Activated CD4-positive, alpha-beta memory T cell treated with anti-CD3 and anti-CD28 coated beads for 36 hours (primary cell): ENCODE data around the gene PDLIM5. TPM values are rescaled to one million over a fixed set of nuclear protein-coding genes. Genes with fewer than 3 reads are reported as not detected.
"Not testable (repeated sequence)": the region's sequence is repeated elsewhere in the genome, so short reads cannot be mapped to it uniquely, and the experiment has no call there.

Source experiments
- CTCF ChIA-PET: fragments of 350-600 bp; sonication (Branson Sonifier 250); formaldehyde crosslinking; loops from one replicate; lab custom pipeline; 2021; ENCODE audit warnings: antibody characterized with exemption, inconsistent platforms; lab: Charles Lee
- POLR2A ChIA-PET: fragments of 350-600 bp; sonication (Branson Sonifier 250); formaldehyde crosslinking; loops from one replicate; lab custom pipeline; 2021; ENCODE audit warnings: antibody characterized with exemption; lab: Charles Lee
- DNase-seq: peaks from one replicate; pipeline ENCODE4 v3.0.0-alpha.2; 2020
- H3K27ac Mint-ChIP-seq: one replicate; pipeline ENCODE4 v1.8.0; 2021; ENCODE audit warnings: mixed read lengths
- H3K27me3 Mint-ChIP-seq: one replicate; pipeline ENCODE4 v1.8.0; 2021; ENCODE audit warnings: mixed read lengths
- H3K36me3 Mint-ChIP-seq: one replicate; pipeline ENCODE4 v1.8.0; 2021; ENCODE audit warnings: mixed read lengths
- H3K4me1 Mint-ChIP-seq: one replicate; pipeline ENCODE4 v1.8.0; 2021; ENCODE audit warnings: low read depth, mixed read lengths
- H3K4me3 Mint-ChIP-seq: one replicate; pipeline ENCODE4 v1.8.0; 2021; ENCODE audit warnings: mild to moderate bottlenecking, mixed read lengths
- H3K9me3 Mint-ChIP-seq: one replicate; pipeline ENCODE4 v1.8.0; 2021; ENCODE audit warnings: mixed read lengths
- intact Hi-C: fragments of 100-400 bp; cut with micrococcal nuclease; formaldehyde crosslinking; loops from one replicate; pipeline ENCODE4 v1.15.1; 2023
- total RNA-seq, 2 experiments: library from RNA; stranded (reverse); gene quantifications; one replicate each; pipeline ENCODE4 v1.2.3, GENCODE V29; 2021

Gene PDLIM5, protein sequence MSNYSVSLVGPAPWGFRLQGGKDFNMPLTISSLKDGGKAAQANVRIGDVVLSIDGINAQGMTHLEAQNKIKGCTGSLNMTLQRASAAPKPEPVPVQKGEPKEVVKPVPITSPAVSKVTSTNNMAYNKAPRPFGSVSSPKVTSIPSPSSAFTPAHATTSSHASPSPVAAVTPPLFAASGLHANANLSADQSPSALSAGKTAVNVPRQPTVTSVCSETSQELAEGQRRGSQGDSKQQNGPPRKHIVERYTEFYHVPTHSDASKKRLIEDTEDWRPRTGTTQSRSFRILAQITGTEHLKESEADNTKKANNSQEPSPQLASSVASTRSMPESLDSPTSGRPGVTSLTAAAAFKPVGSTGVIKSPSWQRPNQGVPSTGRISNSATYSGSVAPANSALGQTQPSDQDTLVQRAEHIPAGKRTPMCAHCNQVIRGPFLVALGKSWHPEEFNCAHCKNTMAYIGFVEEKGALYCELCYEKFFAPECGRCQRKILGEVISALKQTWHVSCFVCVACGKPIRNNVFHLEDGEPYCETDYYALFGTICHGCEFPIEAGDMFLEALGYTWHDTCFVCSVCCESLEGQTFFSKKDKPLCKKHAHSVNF
- total RNA-seq: 10 to 100 TPM; 23.8 to 26.3 TPM

DNA sequence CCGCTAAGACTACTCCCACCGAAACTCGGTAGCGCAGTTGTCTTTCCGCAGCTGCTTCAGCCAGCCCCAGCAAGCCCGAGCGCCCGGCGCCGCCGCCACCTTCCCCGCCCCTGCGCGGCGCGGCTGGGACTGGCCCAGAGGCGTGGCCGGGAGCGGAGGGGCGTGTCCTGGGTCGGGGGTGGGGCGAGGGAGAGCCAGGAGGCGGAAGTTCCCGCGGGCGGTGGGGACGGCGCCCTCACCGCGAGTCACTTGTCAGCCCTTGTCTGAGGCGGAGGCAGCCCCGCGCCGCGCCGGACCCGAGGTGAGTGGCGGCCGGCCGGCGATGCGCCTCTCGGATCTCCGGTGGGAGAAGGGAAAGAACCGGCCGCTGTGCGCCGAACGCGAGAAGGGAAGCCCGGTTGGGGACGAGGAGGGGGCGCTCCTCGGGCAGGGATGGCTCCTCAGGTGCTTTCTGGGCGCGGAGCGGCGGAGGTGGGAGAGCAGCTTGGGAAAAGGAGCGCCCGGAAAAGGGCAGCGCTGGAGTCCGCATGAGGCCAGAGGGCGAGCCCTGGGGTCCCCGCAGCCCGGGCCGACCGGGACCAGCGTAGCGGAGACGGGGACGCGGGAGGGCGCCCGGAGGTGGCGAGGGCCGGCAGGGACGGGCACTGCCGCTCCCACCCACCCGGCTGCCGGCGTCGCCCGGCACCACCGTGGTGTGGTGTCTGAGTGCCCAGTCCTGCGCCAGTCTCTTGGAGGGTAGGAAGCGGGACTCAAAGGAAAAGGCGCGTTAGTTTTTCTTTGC, at the start of gene PDLIM5:
PDLIM5 (plus strand) TSS at position 248 of the 781 bp plus-strand sequence. CDS start 3,347 bp downstream, outside the sequence.
- Mint-ChIP-seq H3K27me3 (peaks cover 13% of the 10 kb centered on the region), H3K4me1 (peaks cover 15% of the 10 kb centered on the region), H3K27ac (peak within 1 kb of the TSS; percentile 43), H3K36me3 (peaks cover 1% of the 10 kb centered on the region), H3K4me3 (peak within 1 kb of the TSS; percentile 81), H3K9me3 (no peaks in the 10 kb centered on the region)
- ChIA-PET POLR2A (interaction anchor here (0.7 kb wide), 1 partner anchor 12 kb away, joined by 3 read pairs; no protein-coding TSS in a partner anchor), CTCF (interaction anchor here (1.0 to 3.2 kb wide), 3 partner anchors 45 to 147 kb away, joined by 3 to 11 read pairs (median 3); no protein-coding TSS in a partner anchor)
- intact Hi-C loops: loop anchor here (1.0 to 5.0 kb wide), 4 partner anchors 55 to 245 kb away; partner anchors contain the start of gene SMARCAD1
- DNase-seq: peak; percentile 91

DNA sequence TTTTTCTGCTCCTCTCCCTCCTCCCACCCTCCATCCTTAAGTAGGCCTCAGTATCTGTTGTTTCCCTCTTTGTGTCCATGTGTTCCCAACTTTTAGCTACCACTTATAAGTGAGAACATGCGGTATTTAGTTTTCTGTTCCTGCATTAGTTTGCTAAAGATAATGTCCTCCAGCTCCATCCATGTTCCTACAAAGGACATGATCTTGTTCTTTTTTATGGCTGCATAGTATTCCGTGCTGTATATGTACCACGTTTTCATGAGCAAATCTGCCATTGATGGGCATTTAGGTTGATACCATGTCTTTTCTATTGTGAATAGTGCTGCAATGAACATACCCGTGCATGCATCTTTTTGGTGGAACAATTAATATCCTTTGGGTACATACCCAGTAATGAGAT, 49.3 kb upstream of the PDLIM5 start:
- H3K9me3 Mint-ChIP-seq, DNase-seq, H3K4me3 Mint-ChIP-seq, H3K27me3 Mint-ChIP-seq, H3K36me3 Mint-ChIP-seq, H3K27ac Mint-ChIP-seq, H3K4me1 Mint-ChIP-seq, POLR2A ChIA-PET, CTCF ChIA-PET: not testable (repeated sequence)
- intact Hi-C loops: loop anchor here (10.0 kb wide), 1 partner anchor 722 kb away; no protein-coding TSS in a partner anchor

DNA sequence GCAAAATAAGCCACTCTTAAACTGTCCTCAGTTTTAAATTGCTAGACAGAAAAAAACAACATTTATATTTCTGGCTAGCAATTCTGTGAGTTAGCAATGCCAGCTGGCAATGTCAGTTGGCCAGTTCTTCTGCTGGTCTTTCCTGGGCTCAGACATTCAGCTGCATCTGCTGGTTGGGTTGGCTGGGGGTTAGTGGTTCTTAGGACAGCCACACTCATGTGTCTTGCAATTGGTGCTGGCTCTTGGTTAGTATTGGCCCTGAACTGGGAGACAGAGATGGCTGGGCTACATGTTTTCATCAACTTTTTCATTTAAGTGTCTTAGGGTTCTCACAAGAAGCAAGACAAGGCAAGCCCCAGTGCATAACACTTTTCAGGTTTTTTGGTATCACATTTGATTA, 48.0 kb upstream of the PDLIM5 start:
- peaks cover 2% of the 10 kb centered on the region for H3K27me3 Mint-ChIP-seq
- intact Hi-C loops: loop anchor here (10.0 kb wide), 1 partner anchor 721 kb away; no protein-coding TSS in a partner anchor
- H3K27ac Mint-ChIP-seq: no peak overlapping the region
- peaks cover 4% of the 10 kb centered on the region for H3K9me3 Mint-ChIP-seq
- ChIA-PET POLR2A (no interaction called here), CTCF (no interaction called here)
- no peak overlapping the region for H3K4me3 Mint-ChIP-seq
- no peaks in the 10 kb centered on the region for H3K36me3 Mint-ChIP-seq
- no peaks in the 10 kb centered on the region for H3K4me1 Mint-ChIP-seq
- no peak for DNase-seq

DNA sequence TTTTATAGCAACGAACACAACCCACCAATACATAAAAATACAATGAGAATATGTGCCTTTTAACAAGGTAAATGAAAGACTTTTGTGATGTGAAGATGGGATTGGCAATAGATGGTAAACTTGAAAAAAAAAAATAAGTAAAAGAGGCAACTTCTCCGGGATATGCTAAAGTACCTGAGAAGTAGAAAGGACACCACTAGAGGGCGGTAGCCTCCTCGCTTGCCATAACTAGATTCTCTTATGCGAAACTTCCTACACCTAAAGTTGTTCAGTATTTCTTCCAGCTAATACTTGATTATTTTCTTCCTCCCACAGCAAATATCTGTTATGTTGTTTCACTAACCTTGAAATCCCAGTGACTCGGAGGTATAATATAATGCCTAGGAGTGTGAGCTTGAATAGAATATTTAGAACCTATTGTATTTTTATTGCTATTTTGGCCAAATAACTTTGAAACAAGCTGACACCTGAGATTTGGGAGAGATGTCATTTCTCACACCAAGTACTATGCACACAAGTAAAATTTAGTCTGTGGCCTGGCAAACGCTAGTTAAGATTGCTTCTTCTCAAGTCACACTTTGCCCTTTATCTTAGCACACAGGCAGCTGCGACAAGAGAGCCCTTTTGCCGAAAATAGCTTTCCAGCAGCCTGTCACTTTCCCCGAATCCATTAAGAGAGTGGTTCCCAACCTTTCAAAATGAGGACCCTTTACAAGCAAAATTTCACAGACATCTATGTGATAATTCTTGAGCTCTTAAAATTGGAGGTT, 44.9 kb upstream of the PDLIM5 start:
- intact Hi-C loops: loop anchor here (1.0 to 10.0 kb wide), 2 partner anchors 189 to 718 kb away; no protein-coding TSS in a partner anchor
- H3K4me1 Mint-ChIP-seq: no peaks in the 10 kb centered on the region
- peaks cover 2% of the 10 kb centered on the region for H3K27me3 Mint-ChIP-seq
- no peaks in the 10 kb centered on the region for H3K36me3 Mint-ChIP-seq
- H3K4me3 Mint-ChIP-seq: no peak overlapping the region
- peaks cover 4% of the 10 kb centered on the region for H3K9me3 Mint-ChIP-seq
- peak; percentile 63 for DNase-seq
- ChIA-PET CTCF (interaction anchor here (0.6 to 2.3 kb wide), 38 partner anchors 9 to 220 kb away, joined by 3 to 18 read pairs (median 4); no protein-coding TSS in a partner anchor), POLR2A (no interaction called here)
- no peak overlapping the region for H3K27ac Mint-ChIP-seq

DNA sequence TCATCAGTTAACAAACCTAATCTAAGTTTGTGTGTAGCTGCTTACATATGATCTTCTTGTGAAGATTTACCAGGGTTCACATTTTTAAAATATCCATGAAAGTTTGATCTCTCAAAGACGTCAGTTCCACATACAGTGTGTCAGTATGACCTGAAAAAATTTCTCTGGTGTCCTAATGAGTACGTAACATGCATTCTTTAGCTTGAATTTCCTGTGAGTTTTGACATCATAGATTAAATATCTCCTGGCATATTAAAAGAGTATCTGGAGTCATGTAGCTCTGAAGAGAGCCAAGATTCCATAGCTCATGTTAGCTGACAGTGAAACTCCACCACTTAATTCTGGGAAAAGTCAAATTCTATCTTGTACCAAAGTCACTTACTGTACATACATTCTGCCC, 43.9 kb upstream of the PDLIM5 start:
- H3K36me3 Mint-ChIP-seq: no peaks in the 10 kb centered on the region
- no peak overlapping the region for H3K27ac Mint-ChIP-seq
- no peak for DNase-seq
- ChIA-PET CTCF (interaction anchor here (0.6 to 2.3 kb wide), 18 partner anchors 10 to 213 kb away, joined by 3 to 18 read pairs (median 9); no protein-coding TSS in a partner anchor), POLR2A (no interaction called here)
- no peaks in the 10 kb centered on the region for H3K9me3 Mint-ChIP-seq
- intact Hi-C loops: loop anchor here (10.0 kb wide), 1 partner anchor 717 kb away; no protein-coding TSS in a partner anchor
- H3K4me3 Mint-ChIP-seq: no peak overlapping the region
- no peaks in the 10 kb centered on the region for H3K4me1 Mint-ChIP-seq
- peaks cover 2% of the 10 kb centered on the region for H3K27me3 Mint-ChIP-seq

DNA sequence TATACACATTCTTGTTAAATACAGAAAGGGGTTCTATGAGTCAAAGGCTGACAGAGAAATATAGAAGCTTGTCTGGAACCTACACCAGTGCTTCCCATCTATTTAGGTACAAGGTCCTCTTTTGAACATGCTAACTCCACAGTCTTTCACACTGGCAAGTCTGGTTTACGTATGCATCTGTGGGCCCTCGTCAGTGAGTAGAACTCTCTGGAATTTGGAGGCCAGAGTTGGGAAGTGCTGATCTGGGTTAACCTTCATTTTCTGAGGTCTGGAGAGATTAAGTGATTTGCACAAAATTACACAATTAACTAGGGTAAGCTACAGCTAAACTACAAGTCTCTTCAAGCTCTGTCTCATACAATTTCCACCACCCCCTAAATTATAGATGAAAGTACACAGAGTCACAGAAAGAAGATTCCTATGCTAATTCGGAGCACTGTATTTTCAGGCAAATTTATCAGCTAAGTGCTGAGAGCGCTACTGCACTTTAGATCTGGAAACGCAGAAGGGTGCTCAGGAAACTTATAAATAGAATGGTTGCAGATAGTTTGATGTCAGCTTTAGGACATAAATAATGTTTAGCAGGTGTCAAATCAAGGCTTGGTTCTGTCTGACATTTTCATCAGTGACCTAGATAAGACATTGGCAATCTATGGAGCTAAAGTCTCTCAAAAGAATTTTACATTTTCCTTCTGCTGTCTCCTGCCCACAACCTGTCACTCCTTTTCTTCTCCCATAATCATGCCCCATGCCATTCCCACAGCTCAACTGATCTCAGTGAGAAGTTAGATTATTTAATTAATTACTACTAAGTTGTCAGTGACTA, 43.0 kb upstream of the PDLIM5 start:
- DNase-seq: no peak
- POLR2A ChIA-PET: interaction anchor here (0.9 kb wide), 1 partner anchor 51 kb away, joined by 3 read pairs; no protein-coding TSS in a partner anchor
- CTCF ChIA-PET: interaction anchor here (0.8 to 2.3 kb wide), 6 partner anchors 9 to 186 kb away, joined by 3 to 16 read pairs (median 6); no protein-coding TSS in a partner anchor
- Mint-ChIP-seq H3K27ac (no peak overlapping the region), H3K27me3 (peaks cover 2% of the 10 kb centered on the region), H3K4me1 (no peaks in the 10 kb centered on the region), H3K9me3 (no peaks in the 10 kb centered on the region), H3K4me3 (no peak overlapping the region), H3K36me3 (no peaks in the 10 kb centered on the region)
- intact Hi-C loops: loop anchor here (10.0 kb wide), 1 partner anchor 716 kb away; no protein-coding TSS in a partner anchor

DNA sequence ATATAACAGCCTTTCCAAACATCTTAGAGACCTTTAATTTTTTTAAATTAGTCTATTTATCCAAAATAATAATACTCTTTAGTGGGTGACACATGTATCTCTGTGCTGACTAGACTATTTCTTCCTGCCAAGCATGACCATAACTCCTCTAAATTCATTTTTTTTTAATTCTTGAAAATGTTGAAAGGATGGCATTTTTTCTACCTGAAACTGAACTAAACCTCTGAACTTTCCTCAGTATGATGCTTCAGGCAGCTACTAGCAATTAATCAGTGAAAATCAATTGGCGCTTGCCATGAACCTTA, 42.4 kb upstream of the PDLIM5 start:
- CTCF ChIA-PET: interaction anchor here (0.9 to 1.1 kb wide), 2 partner anchors 14 to 174 kb away, joined by 3 to 4 read pairs; no protein-coding TSS in a partner anchor
- intact Hi-C loops: loop anchor here (10.0 kb wide), 1 partner anchor 715 kb away; no protein-coding TSS in a partner anchor
- DNase-seq: no peak
- POLR2A ChIA-PET: interaction anchor here (0.9 kb wide), 1 partner anchor 50 kb away, joined by 3 read pairs; no protein-coding TSS in a partner anchor
- no peak overlapping the region for H3K27ac Mint-ChIP-seq
- no peaks in the 10 kb centered on the region for H3K4me1 Mint-ChIP-seq
- peaks cover 5% of the 10 kb centered on the region for H3K27me3 Mint-ChIP-seq
- H3K36me3 Mint-ChIP-seq: no peaks in the 10 kb centered on the region
- no peak overlapping the region for H3K4me3 Mint-ChIP-seq
- no peaks in the 10 kb centered on the region for H3K9me3 Mint-ChIP-seq

DNA sequence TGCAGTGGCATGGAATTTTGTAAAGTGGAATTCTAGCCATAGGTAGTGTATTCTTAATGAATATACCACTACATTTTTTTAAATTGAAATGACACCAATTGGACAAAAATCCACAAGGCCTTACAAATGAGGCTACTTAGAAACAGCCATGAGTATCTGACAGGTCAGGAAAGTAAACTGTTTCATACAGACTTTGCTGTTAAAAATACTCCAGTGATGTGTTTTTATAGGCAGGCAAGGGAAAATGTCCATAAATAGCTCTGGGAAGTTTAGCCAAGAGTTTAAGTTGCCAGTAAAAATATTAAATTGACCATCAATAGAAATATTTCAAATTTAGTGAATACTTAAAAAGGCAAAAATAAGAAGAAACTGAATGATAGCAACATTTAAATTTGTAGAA, 41.8 kb upstream of the PDLIM5 start:
- intact Hi-C loops: loop anchor here (10.0 kb wide), 1 partner anchor 715 kb away; no protein-coding TSS in a partner anchor
- H3K27me3 Mint-ChIP-seq: peaks cover 6% of the 10 kb centered on the region
- H3K4me3 Mint-ChIP-seq: no peak overlapping the region
- no peaks in the 10 kb centered on the region for H3K9me3 Mint-ChIP-seq
- CTCF ChIA-PET: no interaction called here
- H3K4me1 Mint-ChIP-seq: no peaks in the 10 kb centered on the region
- POLR2A ChIA-PET: no interaction called here
- DNase-seq: no peak
- H3K27ac Mint-ChIP-seq: no peak overlapping the region
- H3K36me3 Mint-ChIP-seq: no peaks in the 10 kb centered on the region

DNA sequence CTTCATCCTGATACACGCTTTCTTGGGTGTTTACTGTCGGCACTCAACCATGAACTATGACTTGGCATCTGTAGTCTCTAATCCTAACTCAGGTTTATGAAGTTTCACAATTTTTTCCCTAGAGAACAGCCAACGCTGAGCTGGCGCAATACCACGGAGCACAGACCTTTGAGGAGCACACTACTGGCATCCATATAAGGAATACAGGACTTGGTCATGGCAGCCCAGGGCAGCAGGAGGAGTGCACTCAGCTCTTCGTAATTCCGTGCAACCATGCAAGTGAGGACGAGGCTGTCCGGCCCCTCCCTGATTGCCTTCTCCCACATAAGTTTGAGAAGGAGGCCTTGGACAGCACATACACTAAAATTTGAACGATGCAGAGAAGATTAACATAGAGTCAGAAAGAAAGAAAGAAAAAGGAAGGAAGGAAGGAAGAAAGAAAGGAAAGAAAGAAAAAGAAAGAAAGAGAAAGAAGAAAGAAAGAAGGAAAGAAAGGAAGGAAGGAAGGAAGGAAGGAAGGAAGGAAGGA, 41.0 kb upstream of the PDLIM5 start:
- Mint-ChIP-seq H3K4me1 (no peaks in the 10 kb centered on the region), H3K9me3 (no peaks in the 10 kb centered on the region), H3K36me3 (no peaks in the 10 kb centered on the region), H3K4me3 (no peak overlapping the region), H3K27ac (no peak overlapping the region), H3K27me3 (peaks cover 7% of the 10 kb centered on the region)
- CTCF ChIA-PET: no interaction called here
- POLR2A ChIA-PET: no interaction called here
- intact Hi-C loops: no loop called here
- no peak for DNase-seq

DNA sequence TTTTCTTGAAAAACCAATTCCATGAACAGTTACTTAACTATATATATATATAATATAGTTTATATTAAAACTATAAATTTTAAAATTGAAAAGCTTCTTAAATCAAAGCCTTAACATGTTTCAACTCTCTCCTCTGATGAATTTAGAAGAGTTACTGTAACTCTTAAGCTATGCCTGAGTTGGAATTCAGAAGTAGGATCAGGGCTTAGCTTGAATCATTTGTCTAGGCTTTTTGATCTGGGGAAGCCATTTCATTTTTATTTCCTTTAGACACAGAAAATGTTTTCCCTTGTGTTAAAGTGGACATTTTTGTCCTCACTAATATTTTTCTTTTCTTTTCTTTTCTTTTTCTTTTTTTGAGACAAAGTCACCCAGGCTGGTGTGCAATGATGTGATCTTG, 40.4 kb upstream of the PDLIM5 start:
- POLR2A ChIA-PET: no interaction called here
- intact Hi-C loops: no loop called here
- peaks cover 9% of the 10 kb centered on the region for H3K27me3 Mint-ChIP-seq
- no peaks in the 10 kb centered on the region for H3K36me3 Mint-ChIP-seq
- no peak for DNase-seq
- no peak overlapping the region for H3K27ac Mint-ChIP-seq
- no peaks in the 10 kb centered on the region for H3K9me3 Mint-ChIP-seq
- no peaks in the 10 kb centered on the region for H3K4me1 Mint-ChIP-seq
- CTCF ChIA-PET: no interaction called here
- H3K4me3 Mint-ChIP-seq: no peak overlapping the region
